ENCODE measurements around the gene MKI67. TPM values are rescaled to one million over a fixed set of nuclear protein-coding genes. Genes with fewer than 3 reads are reported as not detected.

Gene MKI67
- total and polyA plus RNA-seq, 2 of the 4 experiments (the other 2 are of a cell fraction) = 13.5 to 36.4 TPM

- Histone ChIP-seq H3K27ac (ENCODE audit: insufficient read depth, low read length) (no peak overlapping the region), H2BK20ac (ENCODE audit: low read depth, low read length) (no peak overlapping the region), H4K91ac (ENCODE audit: insufficient read depth, low read depth, low read length) (no peak overlapping the region), H3K9ac (ENCODE audit: low read depth, low read length) (no peak overlapping the region), H2AK9ac (replicated peaks; ENCODE audit: low read depth, low read length, poor library complexity) (no peak overlapping the region), H2AK5ac (ENCODE audit: low read depth, low read length) (no peak overlapping the region), H2BK15ac (ENCODE audit: low read depth, low read length) (no peak overlapping the region), H3K18ac (ENCODE audit: low read depth, low read length) (no peak overlapping the region), H3K9me1 (ENCODE audit: insufficient read depth, low read length) (no peaks in the 10 kb centered on the region), H3K4me3 (ENCODE audit: insufficient read depth, low read depth, low read length) (no peak overlapping the region), H4K5ac (ENCODE audit: low read depth, low read length) (no peak overlapping the region), H3K23ac (ENCODE audit: low read depth, low read length) (no peak overlapping the region), H3K79me1 (ENCODE audit: low read depth in 1 of 2, low read length in 2 of 2) (no peaks in the 10 kb centered on the region), H4K20me1 (ENCODE audit: insufficient read depth, low read length) (no peaks in the 10 kb centered on the region), H3K36me3 (ENCODE audit: control insufficient read depth, insufficient read depth, low read length) (no peaks in the 10 kb centered on the region), H3K4me1 (ENCODE audit: control insufficient read depth, insufficient read depth, low read length) (no peaks in the 10 kb centered on the region), H3K14ac (replicated peaks; ENCODE audit: low read depth, low read length) (no peak overlapping the region), H3K27me3 (ENCODE audit: control insufficient read depth, insufficient read depth, low read length) (peaks cover 2% of the 10 kb centered on the region), H3K4me2 (ENCODE audit: low read depth, low read length) (no peak overlapping the region), H2BK5ac (ENCODE audit: low read depth, low read length, poor library complexity, severe bottlenecking) (no peak overlapping the region), H4K8ac (ENCODE audit: low read depth in 2 of 2, low read length in 2 of 2) (no peak overlapping the region), H2BK120ac (ENCODE audit: low read depth, low read length) (no peak overlapping the region), H2AFZ (replicated peaks; ENCODE audit: low read length, poor library complexity) (no peak overlapping the region), H3K9me3 (ENCODE audit: control insufficient read depth, insufficient read depth, low read length) (no peaks in the 10 kb centered on the region), H3K56ac (ENCODE audit: extremely low read depth, insufficient read depth, low read length) (no peak overlapping the region), H3K4ac (ENCODE audit: low read depth, low read length) (no peak overlapping the region)
- CTCF ChIA-PET = interaction anchor here (0.6 to 0.7 kb wide), 2 partner anchors 18 to 91 kb away, joined by 3 read pairs; no protein-coding TSS in a partner anchor
- no TSS peak for BruUV-seq (replicated peaks)
- WGBS, 2 experiments (ENCODE audit: extremely low coverage in 2 of 2, insufficient read length in 1 of 2) = no CpG with 5 or more reads among the region's 6 CpGs
- in situ Hi-C loops (cut with MboI; ENCODE audit: low sequenced_read_pairs) = no loop called here
- intact Hi-C loops (cut with micrococcal nuclease) = no loop called here
- DNase-seq (no peak), ATAC-seq (ENCODE audit: low read depth) (no peak)
- dilution Hi-C loops (cut with HindIII; ENCODE audit: low sequenced_read_pairs, unreplicated experiment) = no loop called here
- POLR2A ChIA-PET (ENCODE audit: unreplicated experiment) = no interaction called here
- TF ChIP-seq RAD21 (IDR thresholded peaks at IDR 0.05; ENCODE audit: low read length) = no peak
- TF ChIP-seq MXI1 (IDR thresholded peaks at IDR 0.05; ENCODE audit: borderline replicate concordance, low read depth, low read length) = no peak
- no peak for TF ChIP-seq CTCF (conservative IDR thresholded peaks at IDR 0.05; ENCODE audit: low read depth, low read length)
- TF ChIP-seq ELK1 (IDR thresholded peaks at IDR 0.05; ENCODE audit: borderline replicate concordance, low read depth, low read length) = no peak
- no peak for TF ChIP-seq BHLHE40 (IDR thresholded peaks at IDR 0.05; ENCODE audit: low read depth, low read length)
- TF ChIP-seq POLR2A (IDR thresholded peaks at IDR 0.05; ENCODE audit: low read depth, low read length) = no peak
Measured at GRCh38 chr10:128160297-128160711, 34.1 kb upstream of the MKI67 start.
